ENCODE results near the gene FGD2. TPM values are rescaled to one million over a fixed set of nuclear protein-coding genes. Genes with fewer than 3 reads are reported as not detected.
A peak's percentile ranks its signal among the peaks of the same experiment; 100 is the strongest.
"Not testable (repeated sequence)": the region's sequence is repeated elsewhere in the genome, so short reads cannot be mapped to it uniquely, and the experiment has no call there.

Gene FGD2
- total and polyA plus RNA-seq, 12 donors: 1.0 to 22.1 (median 2.5) TPM

DNA sequence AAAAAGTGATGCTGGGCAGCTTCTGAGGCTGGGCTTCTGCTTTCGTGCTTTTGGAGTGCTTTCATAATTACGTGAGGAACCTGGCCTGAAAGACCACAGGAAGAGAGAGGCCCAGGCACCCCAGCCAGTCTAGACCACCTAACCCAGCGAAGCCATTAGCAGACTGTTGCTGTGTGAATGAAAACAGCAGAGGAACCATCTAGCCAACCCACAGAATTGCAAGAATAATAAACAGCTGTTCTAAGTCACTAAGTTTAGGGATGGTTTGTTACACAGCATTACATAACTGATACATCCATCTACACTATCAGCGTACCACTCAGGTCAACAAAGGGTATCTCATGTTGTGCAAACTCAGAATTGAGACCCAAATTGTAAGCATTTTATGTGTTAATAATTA is 34.5 kb downstream of the FGD2 start:
- TF ChIP-seq, protein P1, sequence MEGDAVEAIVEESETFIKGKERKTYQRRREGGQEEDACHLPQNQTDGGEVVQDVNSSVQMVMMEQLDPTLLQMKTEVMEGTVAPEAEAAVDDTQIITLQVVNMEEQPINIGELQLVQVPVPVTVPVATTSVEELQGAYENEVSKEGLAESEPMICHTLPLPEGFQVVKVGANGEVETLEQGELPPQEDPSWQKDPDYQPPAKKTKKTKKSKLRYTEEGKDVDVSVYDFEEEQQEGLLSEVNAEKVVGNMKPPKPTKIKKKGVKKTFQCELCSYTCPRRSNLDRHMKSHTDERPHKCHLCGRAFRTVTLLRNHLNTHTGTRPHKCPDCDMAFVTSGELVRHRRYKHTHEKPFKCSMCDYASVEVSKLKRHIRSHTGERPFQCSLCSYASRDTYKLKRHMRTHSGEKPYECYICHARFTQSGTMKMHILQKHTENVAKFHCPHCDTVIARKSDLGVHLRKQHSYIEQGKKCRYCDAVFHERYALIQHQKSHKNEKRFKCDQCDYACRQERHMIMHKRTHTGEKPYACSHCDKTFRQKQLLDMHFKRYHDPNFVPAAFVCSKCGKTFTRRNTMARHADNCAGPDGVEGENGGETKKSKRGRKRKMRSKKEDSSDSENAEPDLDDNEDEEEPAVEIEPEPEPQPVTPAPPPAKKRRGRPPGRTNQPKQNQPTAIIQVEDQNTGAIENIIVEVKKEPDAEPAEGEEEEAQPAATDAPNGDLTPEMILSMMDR (IDR thresholded peaks at IDR 0.05): no peak
- intact Hi-C loops (cut with DNase I): no loop called here
- H3K27ac ChIP-seq: peak overlapping the region in 1 of 10 donors; percentile 21
- no peaks in the 10 kb centered on the region for H3K9me3 ChIP-seq
- H3K27me3 ChIP-seq: no peaks in the 10 kb centered on the region
- H3K4me1 ChIP-seq: peaks cover 0 to 18% (median 0%) of the 10 kb centered on the region in 9 donors
- H3K4me3 ChIP-seq: no peak overlapping the region
- H3K36me3 ChIP-seq: no peaks in the 10 kb centered on the region
- no peak for DNase-seq
- ATAC-seq: peak in 1 of 8 donors; percentile 47
- WGBS, 2 donors: 83 to 97% methylated on average over 4 of the region's 4 CpGs

DNA sequence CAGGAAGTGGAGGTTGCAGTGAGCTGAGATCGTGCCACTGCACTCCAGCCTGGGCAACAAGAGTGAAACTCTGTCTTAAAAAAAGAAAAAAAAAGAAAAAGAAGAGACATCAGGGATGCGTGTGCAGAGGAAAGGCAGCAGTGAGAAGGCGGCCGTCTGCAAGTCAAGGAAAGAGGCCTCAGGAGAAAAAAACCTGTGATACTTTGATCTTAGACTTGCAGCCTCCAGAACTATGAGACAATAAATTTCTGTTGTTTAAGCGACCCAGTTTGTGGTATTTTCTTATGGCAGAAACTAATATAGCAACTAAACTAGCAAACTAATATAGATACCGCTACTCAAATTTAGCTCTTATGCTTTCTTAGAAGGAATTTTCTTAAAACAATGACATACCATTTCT is 36.1 kb downstream of the FGD2 start:
- peaks cover 0 to 18% (median 0%) of the 10 kb centered on the region in 9 donors for H3K4me1 ChIP-seq
- H3K9me3 ChIP-seq: no peaks in the 10 kb centered on the region
- H3K27me3 ChIP-seq: no peaks in the 10 kb centered on the region
- no peak overlapping the region for H3K4me3 ChIP-seq
- WGBS, 2 donors: 92% methylated on average over 6 of the region's 6 CpGs
- H3K27ac ChIP-seq: no peak overlapping the region
- DNase-seq (no peak), ATAC-seq (no peak)
- intact Hi-C loops (cut with DNase I): no loop called here
- H3K36me3 ChIP-seq: no peaks in the 10 kb centered on the region
- TF ChIP-seq, protein P1 (IDR thresholded peaks at IDR 0.05): no peak

DNA sequence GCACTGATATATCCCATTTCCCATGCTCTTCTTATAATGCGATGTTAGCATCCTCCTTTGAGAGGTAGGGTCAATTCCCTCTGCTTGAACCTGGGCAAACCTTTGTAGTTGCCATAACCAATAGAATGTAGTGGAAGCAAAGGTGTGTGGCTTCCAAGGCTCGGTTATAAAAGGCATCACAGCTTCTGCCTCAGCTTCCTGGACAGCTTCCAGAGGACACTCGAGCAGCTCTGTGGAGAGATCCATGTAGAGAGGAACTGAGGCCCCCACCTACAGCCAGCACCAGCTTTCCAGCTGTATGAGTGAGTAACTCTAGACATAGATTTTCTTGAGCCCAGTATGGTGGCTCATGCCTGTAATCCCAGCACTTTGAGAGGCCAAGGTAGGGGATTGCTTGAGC is 36.7 kb downstream of the FGD2 start:
- H3K27ac ChIP-seq: no peak overlapping the region
- intact Hi-C loops (cut with DNase I): no loop called here
- no peaks in the 10 kb centered on the region for H3K27me3 ChIP-seq
- TF ChIP-seq, protein P1 (IDR thresholded peaks at IDR 0.05): no peak
- H3K9me3 ChIP-seq: no peaks in the 10 kb centered on the region
- no peak overlapping the region for H3K4me3 ChIP-seq
- WGBS, 2 donors: 43% methylated on average over 3 of the region's 3 CpGs
- H3K36me3 ChIP-seq: no peaks in the 10 kb centered on the region
- DNase-seq (no peak), ATAC-seq (no peak)
- peaks cover 0 to 22% (median 0%) of the 10 kb centered on the region in 9 donors for H3K4me1 ChIP-seq

DNA sequence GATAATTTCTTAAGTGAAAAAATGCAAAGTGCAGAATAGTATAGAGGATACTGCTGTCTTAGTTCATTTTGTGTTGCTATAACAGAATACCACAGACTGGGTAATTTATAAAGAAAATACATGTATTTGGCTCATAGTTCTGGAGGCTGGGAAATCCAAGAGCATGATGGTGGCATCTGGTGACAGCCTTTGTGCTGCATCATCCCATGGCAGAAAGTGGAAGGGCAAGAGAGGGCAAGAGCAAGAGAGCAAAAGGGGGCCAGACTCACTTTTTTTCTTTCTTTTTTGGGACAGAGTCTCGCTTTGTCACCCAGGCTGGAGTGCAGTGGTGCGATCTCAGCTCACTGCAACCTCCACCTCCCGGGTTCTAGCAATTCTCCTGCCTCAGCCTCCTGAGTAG is 37.6 kb downstream of the FGD2 start:
- H3K27ac ChIP-seq; intact Hi-C loops (cut with DNase I); H3K9me3 ChIP-seq; H3K36me3 ChIP-seq; DNase-seq; ATAC-seq; H3K4me3 ChIP-seq; H3K27me3 ChIP-seq: not testable (repeated sequence)
- peaks cover 0 to 28% (median 0%) of the 10 kb centered on the region in 9 donors for H3K4me1 ChIP-seq
- WGBS, 2 donors: 95 to 99% methylated on average over 3 of the region's 3 CpGs

DNA sequence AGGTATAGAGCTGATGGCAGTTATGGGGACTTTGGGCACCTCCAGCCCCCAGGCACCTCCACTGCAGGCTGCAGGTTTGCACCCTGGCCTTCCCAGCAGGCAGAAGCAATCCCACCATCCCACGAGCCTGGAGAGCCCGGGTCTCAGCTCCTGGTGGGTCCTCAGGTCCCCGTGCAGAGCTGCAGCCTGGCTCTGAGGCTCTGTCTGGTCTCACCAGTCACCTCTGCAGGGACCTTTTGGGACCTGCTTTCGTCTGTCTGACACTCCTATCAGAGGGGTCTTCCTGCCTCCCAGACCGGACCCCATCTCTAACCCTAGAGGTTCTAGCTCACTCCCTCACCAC is 41.9 kb downstream of the FGD2 start:
- TF ChIP-seq, protein P1 (IDR thresholded peaks at IDR 0.05): no peak
- intact Hi-C loops (cut with DNase I): no loop called here
- 92 to 93% methylated on average over 5 of the region's 5 CpGs for WGBS, 2 donors

More for the DNA sequence above, 41.9 kb downstream of the FGD2 start:
- DNase-seq: no peak
- no peak overlapping the region for H3K4me3 ChIP-seq
- no peaks in the 10 kb centered on the region for H3K27me3 ChIP-seq
- H3K4me1 ChIP-seq: peaks cover 6 to 56% (median 19%) of the 10 kb centered on the region in 9 donors
- no peak for ATAC-seq
- no peaks in the 10 kb centered on the region for H3K9me3 ChIP-seq
- peak overlapping the region in 1 of 10 donors; percentile 24 for H3K27ac ChIP-seq
- H3K36me3 ChIP-seq: no peaks in the 10 kb centered on the region
